ENCODE data around the gene MDN1.

- no peak for TF ChIP-seq OSR1 (CRISPR knock-in tag; IDR thresholded peaks at IDR 0.05)
- TF ChIP-seq PATZ1 (CRISPR knock-in tag; IDR thresholded peaks at IDR 0.05; ENCODE audit: borderline replicate concordance) = no peak
- TF ChIP-seq ARNTL (CRISPR knock-in tag; IDR thresholded peaks at IDR 0.05; ENCODE audit: borderline replicate concordance, low read depth) = no peak
These were observed 150.6 kb downstream of the MDN1 start for GRCh38 chr6:89669002-89669401.
